Progenitor cell of endocrine pancreas (in vitro differentiated cells): ENCODE measurements around the gene LRRTM4. TPM values are rescaled to one million over a fixed set of nuclear protein-coding genes. Genes with fewer than 3 reads are reported as not detected.

Experiments
- DNase-seq: peaks from one replicate; pipeline ENCODE4 v3.0.0; 2021; ENCODE audit warnings: low spot score; ENCODE audit not compliant: unreplicated experiment
- H3K27ac Mint-ChIP-seq: 2 replicates; pipeline ENCODE4 v1.8.0; 2021; ENCODE audit warnings: mild to moderate bottlenecking, moderate library complexity, mixed read lengths
- H3K27me3 Mint-ChIP-seq: 2 replicates; pipeline ENCODE4 v1.8.0; 2021; ENCODE audit warnings: mixed read lengths
- H3K36me3 Mint-ChIP-seq: 2 replicates; pipeline ENCODE4 v1.8.0; 2022; ENCODE audit warnings: mixed read lengths; ENCODE audit not compliant: insufficient read depth
- H3K4me1 Mint-ChIP-seq: 2 replicates; pipeline ENCODE4 v1.8.0; 2021; ENCODE audit warnings: low read depth, mixed read lengths
- H3K4me3 Mint-ChIP-seq: 2 replicates; pipeline ENCODE4 v1.8.0; 2021; ENCODE audit warnings: low read depth, mild to moderate bottlenecking, moderate library complexity, mixed read lengths
- H3K9me3 Mint-ChIP-seq: 2 replicates; pipeline ENCODE4 v1.8.0; 2021; ENCODE audit warnings: low read depth, mixed read lengths
- CTCF ChIP-seq: fragments of 200-600 bp; sonication (generic); IDR thresholded peaks from one replicate; pipeline ENCODE4 v1.5.0; 2021; ENCODE audit warnings: antibody characterized with exemption, mild to moderate bottlenecking; ENCODE audit not compliant: unreplicated experiment
- total RNA-seq: library from RNA; stranded (reverse); gene quantifications from 2 replicates; pipeline ENCODE4 v1.2.1, GENCODE V29; 2021

The LRRTM4 gene
- total RNA-seq, 1 donor from 2014 or later, result 2.3 TPM

- no peak overlapping the region for H3K27ac Mint-ChIP-seq
- peaks cover 21% of the 10 kb centered on the region for H3K9me3 Mint-ChIP-seq
- H3K4me1 Mint-ChIP-seq, result no peaks in the 10 kb centered on the region
These were observed 186.2 kb downstream of the LRRTM4 start for GRCh38 chr2:77336013-77336412.

GRCh38 chr2:77328134-77328931 is 193.8 kb downstream of the LRRTM4 start:
- no peaks in the 10 kb centered on the region for H3K27me3 Mint-ChIP-seq
- no peaks in the 10 kb centered on the region for H3K9me3 Mint-ChIP-seq
- no peaks in the 10 kb centered on the region for H3K36me3 Mint-ChIP-seq
- DNase-seq, result no peak
- H3K27ac Mint-ChIP-seq, result no peak overlapping the region
- no peak for TF ChIP-seq CTCF
- no peak overlapping the region for H3K4me3 Mint-ChIP-seq
- H3K4me1 Mint-ChIP-seq, result no peaks in the 10 kb centered on the region

More at GRCh38 chr2:77336013-77336412, 186.2 kb downstream of the LRRTM4 start:
- no peak for TF ChIP-seq CTCF
- Mint-ChIP-seq H3K4me3 (no peak overlapping the region), H3K36me3 (no peaks in the 10 kb centered on the region), H3K27me3 (no peaks in the 10 kb centered on the region)
- DNase-seq, result no peak

GRCh38 chr2:77325395-77325794 is 196.8 kb downstream of the LRRTM4 start:
- Mint-ChIP-seq H3K4me1 (no peaks in the 10 kb centered on the region), H3K36me3 (no peaks in the 10 kb centered on the region), H3K27me3 (no peaks in the 10 kb centered on the region), H3K27ac (no peak overlapping the region), H3K4me3 (no peak overlapping the region), H3K9me3 (no peaks in the 10 kb centered on the region)
- no peak for TF ChIP-seq CTCF
- DNase-seq, result no peak

GRCh38 chr2:77322431-77322830 is 199.7 kb downstream of the LRRTM4 start:
- no peak for DNase-seq
- no peak for TF ChIP-seq CTCF
- H3K4me1 Mint-ChIP-seq, result no peaks in the 10 kb centered on the region

GRCh38 chr2:77314721-77315120 is 207.5 kb downstream of the LRRTM4 start:
- H3K36me3 Mint-ChIP-seq, result no peaks in the 10 kb centered on the region
- peaks cover 3% of the 10 kb centered on the region for H3K4me1 Mint-ChIP-seq
- no peak overlapping the region for H3K4me3 Mint-ChIP-seq
- no peak for TF ChIP-seq CTCF
- DNase-seq, result no peak
- H3K9me3 Mint-ChIP-seq, result peaks cover 3% of the 10 kb centered on the region
- no peaks in the 10 kb centered on the region for H3K27me3 Mint-ChIP-seq
- no peak overlapping the region for H3K27ac Mint-ChIP-seq

More at GRCh38 chr2:77322431-77322830, 199.7 kb downstream of the LRRTM4 start:
- Mint-ChIP-seq H3K36me3 (no peaks in the 10 kb centered on the region), H3K4me3 (no peak overlapping the region), H3K27me3 (no peaks in the 10 kb centered on the region), H3K27ac (no peak overlapping the region), H3K9me3 (peaks cover 3% of the 10 kb centered on the region)
